Frontal cortex (tissue), 1 donor: ENCODE data around the gene MRPL16. TPM values are rescaled to one million over a fixed set of nuclear protein-coding genes. Genes with fewer than 3 reads are reported as not detected.

ENCODE experiments used
- total RNA-seq: library from RNA; depleted of rRNA; stranded (reverse); fragments of >200 nt; gene quantifications from one replicate; pipeline ENCODE4 v1.2.3, GENCODE V29; 2014

MRPL16 gene
- total RNA-seq, 1 donor from 2014 or later = 31.8 TPM

Other genes starting within 250 kb of the MRPL16 start
- 33.8 TPM for gene OSBP, start 195.0 kb downstream of the MRPL16 start, total RNA-seq
- gene PATL1, start 141.7 kb downstream of the MRPL16 start, total RNA-seq = 4.5 TPM
- not detected for gene OR10V1, start 96.9 kb downstream of the MRPL16 start, total RNA-seq
- gene STX3, start 55.4 kb downstream of the MRPL16 start, total RNA-seq = 26.9 TPM
- gene CBLIF, start 34.7 kb upstream of the MRPL16 start, total RNA-seq = not detected
- gene TCN1, start 55.7 kb upstream of the MRPL16 start, total RNA-seq = not detected
- gene OOSP3, start 68.0 kb upstream of the MRPL16 start, total RNA-seq = not detected
- gene OOSP1, start 127.7 kb upstream of the MRPL16 start, total RNA-seq = 0.41 TPM
- not detected for gene OOSP4A, start 153.3 kb upstream of the MRPL16 start, total RNA-seq
- not detected for gene OOSP4B, start 206.4 kb upstream of the MRPL16 start, total RNA-seq
- not detected for gene OOSP2, start 229.6 kb upstream of the MRPL16 start, total RNA-seq
- gene MS4A3, start 245.9 kb upstream of the MRPL16 start, total RNA-seq = 0.41 TPM